Kidney epithelial cell (primary cell): ENCODE results near the gene GTF2IRD1. TPM values are rescaled to one million over a fixed set of nuclear protein-coding genes. Genes with fewer than 3 reads are reported as not detected.
"Not testable (repeated sequence)": the region's sequence is repeated elsewhere in the genome, so short reads cannot be mapped to it uniquely, and the experiment has no call there.

Source experiments
- DNase-seq: peaks from one replicate; pipeline ENCODE4 v3.0.0-alpha.2; 2010; ENCODE audit warnings: low read depth
- H3K27me3 ChIP-seq: 2 replicates; pipeline ENCODE4 v1.6.0; 2011; ENCODE audit warnings: low read length; ENCODE audit not compliant: control insufficient read depth, insufficient read depth
- H3K36me3 ChIP-seq: 2 replicates; pipeline ENCODE4 v1.5.1; 2011; ENCODE audit warnings: low read length; ENCODE audit not compliant: control insufficient read depth, insufficient read depth
- H3K4me3 ChIP-seq: 2 replicates; pipeline ENCODE4 v1.5.1; 2011; ENCODE audit warnings: low read depth, mild to moderate bottlenecking, control low read depth, low read length
- total RNA-seq: library from RNA; depleted of rRNA; stranded (reverse); fragments of >200 nt; gene quantifications from 2 replicates; pipeline ENCODE4 v1.2.3, GENCODE V29; 2015
- TF ChIP-seq, protein P1 (sequence below): IDR thresholded peaks from 2 replicates; pipeline ENCODE4 v1.5.1; 2011; ENCODE audit warnings: mild to moderate bottlenecking, moderate library complexity, low read length, control low read depth, inconsistent platforms; ENCODE audit not compliant: insufficient read depth, poor library complexity, severe bottlenecking

The GTF2IRD1 gene
- total RNA-seq, 1 donor from 2014 or later: 36.8 TPM

DNA sequence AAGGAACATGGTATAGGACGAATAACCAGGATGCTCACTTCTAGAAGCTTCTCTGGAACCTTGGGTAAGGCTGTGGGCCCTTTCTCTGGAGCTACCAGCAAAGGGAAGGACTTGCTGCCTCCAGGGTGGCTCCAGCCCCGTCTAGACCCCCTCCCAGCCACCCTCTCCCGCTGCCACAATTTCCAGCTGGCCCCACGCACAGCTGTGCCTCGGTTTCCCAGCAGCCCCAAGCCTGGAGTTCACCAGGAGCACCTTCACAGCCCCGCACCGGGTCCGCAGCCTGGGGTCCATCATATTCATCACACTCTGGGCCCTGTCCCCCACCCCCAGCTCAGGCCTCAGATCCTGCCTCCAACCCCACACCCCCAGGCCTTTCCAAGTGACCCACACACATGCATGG lies 35.6 kb upstream of the GTF2IRD1 start:
- TF ChIP-seq, protein P1, sequence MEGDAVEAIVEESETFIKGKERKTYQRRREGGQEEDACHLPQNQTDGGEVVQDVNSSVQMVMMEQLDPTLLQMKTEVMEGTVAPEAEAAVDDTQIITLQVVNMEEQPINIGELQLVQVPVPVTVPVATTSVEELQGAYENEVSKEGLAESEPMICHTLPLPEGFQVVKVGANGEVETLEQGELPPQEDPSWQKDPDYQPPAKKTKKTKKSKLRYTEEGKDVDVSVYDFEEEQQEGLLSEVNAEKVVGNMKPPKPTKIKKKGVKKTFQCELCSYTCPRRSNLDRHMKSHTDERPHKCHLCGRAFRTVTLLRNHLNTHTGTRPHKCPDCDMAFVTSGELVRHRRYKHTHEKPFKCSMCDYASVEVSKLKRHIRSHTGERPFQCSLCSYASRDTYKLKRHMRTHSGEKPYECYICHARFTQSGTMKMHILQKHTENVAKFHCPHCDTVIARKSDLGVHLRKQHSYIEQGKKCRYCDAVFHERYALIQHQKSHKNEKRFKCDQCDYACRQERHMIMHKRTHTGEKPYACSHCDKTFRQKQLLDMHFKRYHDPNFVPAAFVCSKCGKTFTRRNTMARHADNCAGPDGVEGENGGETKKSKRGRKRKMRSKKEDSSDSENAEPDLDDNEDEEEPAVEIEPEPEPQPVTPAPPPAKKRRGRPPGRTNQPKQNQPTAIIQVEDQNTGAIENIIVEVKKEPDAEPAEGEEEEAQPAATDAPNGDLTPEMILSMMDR: no peak
- no peaks in the 10 kb centered on the region for H3K27me3 ChIP-seq
- DNase-seq: no peak

DNA sequence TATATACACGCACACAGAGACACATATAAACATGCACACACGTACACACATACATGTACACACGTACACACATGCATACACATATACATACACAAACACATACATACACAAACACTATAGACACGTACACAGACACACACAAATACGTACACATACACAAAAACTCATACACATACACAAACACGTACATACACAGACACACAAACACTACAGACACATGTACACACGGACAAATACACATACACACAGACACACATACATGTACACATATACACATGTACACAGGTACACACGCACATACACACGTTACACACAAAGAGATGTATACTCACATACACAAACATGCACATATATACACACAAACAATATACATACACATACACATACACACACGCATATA lies 35.2 kb upstream of the GTF2IRD1 start:
- TF ChIP-seq, protein P1: no peak
- no peaks in the 10 kb centered on the region for H3K36me3 ChIP-seq
- no peaks in the 10 kb centered on the region for H3K27me3 ChIP-seq
- no peak overlapping the region for H3K4me3 ChIP-seq
- no peak for DNase-seq

More for the DNA sequence above, 35.6 kb upstream of the GTF2IRD1 start:
- H3K36me3 ChIP-seq: no peaks in the 10 kb centered on the region
- H3K4me3 ChIP-seq: no peak overlapping the region

DNA sequence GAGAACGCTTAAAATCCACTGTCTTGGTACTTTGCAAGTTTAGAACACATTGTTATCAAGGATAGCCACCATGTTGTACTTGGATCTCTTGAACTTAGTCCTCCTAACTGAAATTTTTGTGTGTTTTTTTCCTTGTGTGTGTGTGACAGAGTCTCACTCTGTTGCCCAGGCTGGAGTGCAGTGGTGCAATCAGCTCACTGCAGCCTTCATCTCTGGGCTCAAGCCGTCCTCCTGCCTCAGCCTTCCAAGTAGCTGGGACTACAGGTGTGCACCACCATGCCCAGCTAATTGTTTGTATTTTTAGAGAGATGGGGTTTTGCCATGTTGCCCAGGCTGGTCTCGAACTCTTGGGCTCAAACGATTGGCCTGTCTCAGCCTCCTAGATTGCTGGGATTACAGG lies 34.5 kb upstream of the GTF2IRD1 start:
- H3K27me3 ChIP-seq, H3K36me3 ChIP-seq, DNase-seq, H3K4me3 ChIP-seq: not testable (repeated sequence)

DNA sequence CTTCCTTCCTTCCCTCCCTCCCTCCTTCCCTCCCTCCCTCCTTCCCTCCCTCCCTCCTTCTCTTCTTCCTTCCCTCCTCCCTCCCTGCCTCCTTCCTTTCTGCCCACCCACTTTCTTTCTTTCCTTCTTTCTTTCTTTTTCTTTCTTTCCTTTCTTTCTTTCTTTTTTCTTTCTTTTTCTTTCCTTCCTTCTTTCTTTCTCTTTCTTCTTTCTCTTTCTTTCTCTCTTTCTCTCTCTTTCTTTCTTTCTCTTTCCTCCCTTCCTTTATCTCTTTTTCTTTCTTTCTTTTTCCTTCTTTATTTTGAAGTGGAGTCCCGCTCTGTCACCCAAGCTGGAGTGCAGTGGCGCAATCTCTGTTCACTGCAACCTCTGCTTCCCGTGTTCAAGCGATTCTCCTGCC lies 33.7 kb upstream of the GTF2IRD1 start:
- Histone ChIP-seq H3K4me3 (no peak overlapping the region), H3K36me3 (no peaks in the 10 kb centered on the region), H3K27me3 (no peaks in the 10 kb centered on the region)
- TF ChIP-seq, protein P1: no peak
- no peak for DNase-seq

DNA sequence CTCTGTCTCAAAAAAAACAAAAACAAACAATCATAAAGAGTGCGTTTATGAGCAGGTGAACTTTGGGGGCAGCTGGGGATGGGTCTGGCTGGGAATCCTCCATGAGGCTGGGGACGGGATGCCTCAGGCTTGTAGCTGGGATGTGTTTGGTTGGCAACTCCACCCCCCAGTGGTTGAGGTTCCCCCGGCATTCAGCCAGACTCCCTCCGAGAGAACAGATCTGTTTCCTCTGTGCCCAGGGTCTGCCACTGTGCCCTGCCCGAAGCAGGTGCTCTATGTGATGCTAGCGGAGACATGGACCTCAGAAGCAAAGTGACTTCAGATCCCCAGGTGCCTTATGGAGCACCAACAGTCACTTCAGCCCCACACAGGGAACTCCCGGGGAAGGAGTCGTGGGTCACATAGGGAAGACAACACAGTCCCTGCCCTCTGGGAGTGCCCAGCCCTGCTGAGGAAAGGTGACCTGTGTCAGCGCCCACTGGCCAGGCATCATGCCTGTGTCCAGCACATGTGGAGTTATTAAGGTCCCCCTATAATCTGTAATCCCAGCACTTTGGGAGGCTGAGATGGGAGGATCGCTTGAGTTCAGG lies 29.3 kb upstream of the GTF2IRD1 start:
- TF ChIP-seq, protein P1: no peak
- no peaks in the 10 kb centered on the region for H3K36me3 ChIP-seq
- H3K27me3 ChIP-seq: no peaks in the 10 kb centered on the region
- no peak for DNase-seq
- no peak overlapping the region for H3K4me3 ChIP-seq

DNA sequence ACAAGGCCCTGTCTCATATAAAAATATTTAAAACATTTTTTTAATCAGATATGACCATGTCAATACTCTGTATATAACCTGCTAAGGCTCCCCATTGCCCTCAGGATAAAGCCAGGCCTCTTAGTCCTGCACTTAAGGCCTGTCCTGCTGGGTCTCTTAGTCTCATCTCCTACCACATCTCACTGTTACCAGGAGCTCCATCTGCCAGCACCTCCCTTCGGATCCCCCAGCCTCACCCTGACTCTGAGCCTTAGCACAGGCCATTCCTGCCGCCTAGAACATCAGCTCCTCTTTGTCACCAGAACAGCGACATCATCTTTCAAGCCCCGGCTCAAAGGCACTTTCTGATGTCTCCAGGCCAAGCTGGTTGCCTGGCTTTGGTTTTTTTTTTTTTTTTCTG lies 25.7 kb upstream of the GTF2IRD1 start:
- no peak for DNase-seq
- Histone ChIP-seq H3K4me3 (no peak overlapping the region), H3K36me3 (no peaks in the 10 kb centered on the region), H3K27me3 (no peaks in the 10 kb centered on the region)
- TF ChIP-seq, protein P1: no peak
